NCI-H774 (cell line): ENCODE results near the gene MCC.
"Not testable (repeated sequence)": the region's sequence is repeated elsewhere in the genome, so short reads cannot be mapped to it uniquely, and the experiment has no call there.

ENCODE experiments used
- DNase-seq: peaks from one replicate; lab custom pipeline; 2025; lab: John Stamatoyannopoulos, UW

MCC gene

DNA sequence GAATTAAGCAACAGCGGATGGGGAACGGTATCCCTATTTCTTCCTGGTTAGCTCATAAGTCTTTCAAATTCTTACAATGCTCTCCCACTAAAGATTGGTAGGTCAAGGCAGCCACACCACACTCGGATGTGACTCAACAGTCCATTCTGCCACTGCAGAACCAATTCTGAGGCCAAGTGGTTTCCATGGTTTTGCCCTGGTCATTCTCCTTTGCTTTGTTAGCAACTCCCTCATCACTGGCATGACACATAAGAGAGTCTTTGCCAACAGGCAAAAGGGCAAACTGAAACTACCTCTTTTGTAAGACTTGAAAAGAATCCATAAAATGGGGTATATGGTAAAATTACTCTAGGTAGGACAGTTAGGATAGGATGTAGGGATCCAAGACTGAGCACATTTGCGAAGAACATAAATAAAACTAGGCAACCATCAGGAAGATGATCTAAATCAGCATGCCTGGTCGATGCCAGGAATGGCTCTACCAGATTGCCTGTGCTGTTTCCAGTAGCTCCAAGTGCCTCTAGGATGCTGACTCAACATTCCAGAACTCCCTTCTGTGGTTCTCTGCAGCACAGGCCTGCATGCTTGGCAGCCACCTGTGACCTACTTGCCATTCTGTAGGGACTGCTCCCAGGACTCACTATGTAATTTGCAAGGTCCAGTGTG lies 406.2 kb downstream of the MCC start:
- no peak for DNase-seq

DNA sequence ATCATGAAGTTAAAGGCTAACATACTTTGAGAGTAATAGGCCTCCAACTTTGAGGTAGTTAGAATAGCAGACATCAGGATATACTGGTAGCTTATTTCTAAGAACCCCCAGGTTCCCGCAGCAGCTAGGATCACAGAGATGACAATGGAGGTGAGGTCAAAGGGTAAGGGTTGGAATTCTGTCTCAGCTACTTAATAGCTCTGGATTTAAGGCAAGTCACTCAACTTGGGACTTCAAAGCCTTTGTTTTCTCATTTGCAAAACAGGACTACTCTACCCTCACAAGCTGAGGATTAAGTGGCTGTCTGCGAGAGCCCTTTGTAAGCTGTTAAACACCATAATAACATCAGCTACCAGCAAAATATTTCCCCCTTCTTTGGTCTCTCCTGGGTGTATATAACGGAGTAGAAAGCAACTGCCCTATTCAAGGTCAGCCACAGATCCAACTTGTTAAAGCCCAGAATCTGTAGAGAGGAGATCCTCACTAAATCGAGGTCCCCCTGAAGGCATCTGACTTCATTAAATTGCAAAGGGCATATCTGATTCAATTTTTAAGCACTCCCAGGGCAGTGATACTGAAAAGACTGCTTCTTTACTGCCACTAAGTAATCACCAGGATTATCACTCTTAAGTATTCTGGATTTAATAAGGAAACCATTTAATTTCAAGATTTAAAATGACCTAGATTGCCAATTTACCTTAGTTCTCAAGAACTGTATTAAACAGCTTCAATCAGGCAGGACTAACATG lies 407.0 kb downstream of the MCC start:
- DNase-seq = no peak

- not testable (repeated sequence) for DNase-seq
Observed at GRCh38 chr5:113076649-113077048, 411.6 kb downstream of the MCC start.

- no peak for DNase-seq
Observed at GRCh38 chr5:113075019-113075418, 413.2 kb downstream of the MCC start.

DNA sequence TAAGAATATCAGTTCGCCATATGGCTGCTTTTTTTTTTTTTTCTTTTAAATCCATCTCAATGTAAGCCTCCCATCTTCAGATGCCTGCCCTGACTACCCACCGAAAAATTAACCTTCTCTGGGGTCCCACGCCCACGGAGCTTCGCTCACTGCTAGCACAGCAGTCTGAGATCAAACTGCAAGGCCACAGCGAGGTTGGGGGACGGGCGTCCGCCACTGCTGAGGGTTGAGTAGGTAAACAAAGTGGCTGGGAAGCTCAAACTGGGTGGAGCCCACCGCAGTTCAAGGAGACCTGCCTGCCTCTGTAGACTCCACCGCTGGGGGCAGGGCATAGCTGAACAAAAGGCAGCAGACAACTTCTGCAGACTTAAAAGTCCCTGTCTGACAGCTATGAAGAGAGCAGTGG lies 414.6 kb downstream of the MCC start:
- DNase-seq = not testable (repeated sequence)

GRCh38 chr5:113071401-113071800 lies 416.9 kb downstream of the MCC start:
- no peak for DNase-seq

DNA sequence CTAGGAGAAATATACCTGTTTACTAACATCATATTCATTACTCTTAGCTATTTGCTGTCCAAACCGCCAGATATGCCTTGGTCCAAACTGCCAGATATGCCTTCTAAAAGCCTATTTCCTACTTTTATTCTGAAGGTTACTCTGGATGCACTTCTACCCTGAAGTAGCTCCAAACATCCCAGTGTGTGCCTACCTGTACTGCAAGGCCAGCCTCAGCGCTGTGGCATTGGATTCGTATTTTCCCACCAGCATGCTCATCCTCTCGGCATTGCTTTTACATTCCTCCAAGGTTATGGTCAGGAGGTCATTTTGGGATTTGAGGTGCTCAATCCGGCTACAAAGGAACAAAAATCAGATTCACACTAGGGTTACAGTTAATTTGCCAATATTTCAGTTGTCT lies 417.4 kb downstream of the MCC start:
- no peak for DNase-seq

DNA sequence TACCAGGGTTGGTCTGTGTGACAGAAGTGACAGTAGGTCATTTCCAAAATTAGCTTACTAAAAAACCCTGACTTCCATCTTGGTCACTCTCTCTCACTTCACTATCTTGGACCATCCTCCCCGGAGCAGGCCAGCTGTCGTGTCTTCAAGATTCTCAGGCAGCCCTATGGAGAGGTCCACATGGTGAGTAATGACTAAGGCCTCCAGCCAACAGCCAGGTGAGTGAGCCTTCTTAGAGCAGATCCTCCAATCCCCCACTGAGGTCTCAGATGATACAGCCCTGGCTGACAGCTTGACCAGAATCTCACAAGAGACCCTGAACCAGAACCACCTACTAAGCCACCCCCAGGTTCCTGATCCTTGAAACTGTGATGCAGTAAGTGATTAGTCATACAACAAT lies 419.7 kb downstream of the MCC start:
- DNase-seq = no peak

DNA sequence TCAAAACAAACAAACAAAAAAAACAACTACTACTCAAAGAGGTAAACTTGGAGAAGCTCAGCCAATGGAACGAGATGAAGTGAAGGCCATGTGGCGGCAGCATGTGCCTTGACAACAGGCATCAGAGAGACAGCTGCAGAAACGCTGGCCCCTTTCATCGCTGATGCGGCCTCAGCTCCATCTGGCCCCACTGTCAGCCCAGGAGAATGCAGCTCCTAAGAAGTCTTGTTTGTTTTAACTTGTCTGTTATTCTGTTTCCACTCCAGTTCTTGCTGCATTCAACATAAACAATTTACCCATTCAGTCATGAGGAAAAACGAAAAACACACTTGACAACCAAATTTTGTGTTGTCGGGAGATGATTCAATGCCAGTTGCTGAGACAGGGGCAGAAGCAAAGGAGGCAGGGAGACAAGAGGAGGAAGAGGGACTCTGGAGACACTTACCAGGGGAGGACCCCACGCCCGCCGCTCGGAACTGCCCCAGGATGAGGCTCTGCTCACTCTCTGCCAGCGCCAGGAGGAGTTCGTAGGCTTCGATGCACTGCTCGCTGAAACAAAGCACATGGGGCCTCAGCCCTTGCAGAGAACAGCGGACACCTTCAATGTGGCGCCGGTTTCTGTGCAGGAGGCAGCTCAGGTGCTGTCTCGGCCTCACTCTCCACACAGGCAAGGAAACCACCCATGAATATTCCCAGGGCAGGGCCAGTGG lies 420.5 kb downstream of the MCC start:
- DNase-seq = no peak

DNA sequence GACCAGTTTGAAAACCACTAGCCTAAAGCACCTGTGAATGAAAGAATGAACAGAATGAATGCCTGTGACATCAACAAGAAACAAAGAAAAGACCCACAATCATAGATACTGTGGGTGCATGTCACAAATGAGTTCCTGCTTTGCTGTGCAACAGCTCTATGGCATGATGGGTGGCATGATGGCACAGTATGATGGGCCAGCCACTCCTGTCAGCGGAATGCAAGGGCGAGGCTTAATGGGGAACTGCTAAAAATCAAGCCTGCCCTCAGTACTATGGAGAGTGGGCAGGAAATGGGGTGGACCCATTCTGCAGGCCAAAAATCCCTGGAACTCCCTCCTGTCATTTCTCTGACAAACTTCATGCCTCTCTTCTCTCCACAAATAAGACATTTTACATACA lies 422.6 kb downstream of the MCC start:
- no peak for DNase-seq

DNA sequence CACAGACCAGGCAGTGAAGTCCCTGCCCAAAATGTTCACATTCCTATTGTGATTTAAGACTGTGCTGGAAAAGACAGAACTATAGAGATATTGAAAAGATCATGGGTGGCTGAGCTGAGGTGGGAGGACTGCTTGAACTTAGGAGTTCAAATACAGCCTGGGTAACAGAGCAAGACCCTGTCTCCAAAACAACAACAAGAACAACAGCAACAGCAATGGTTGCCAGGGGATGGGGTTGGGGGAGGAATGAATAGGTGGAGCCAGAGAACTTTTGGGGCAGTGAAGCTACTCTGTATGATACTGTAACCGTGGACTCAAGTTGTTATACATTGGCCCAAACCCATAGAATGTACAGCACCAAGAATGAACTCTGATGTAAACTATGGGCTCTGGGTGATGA lies 423.4 kb downstream of the MCC start:
- no peak for DNase-seq

DNA sequence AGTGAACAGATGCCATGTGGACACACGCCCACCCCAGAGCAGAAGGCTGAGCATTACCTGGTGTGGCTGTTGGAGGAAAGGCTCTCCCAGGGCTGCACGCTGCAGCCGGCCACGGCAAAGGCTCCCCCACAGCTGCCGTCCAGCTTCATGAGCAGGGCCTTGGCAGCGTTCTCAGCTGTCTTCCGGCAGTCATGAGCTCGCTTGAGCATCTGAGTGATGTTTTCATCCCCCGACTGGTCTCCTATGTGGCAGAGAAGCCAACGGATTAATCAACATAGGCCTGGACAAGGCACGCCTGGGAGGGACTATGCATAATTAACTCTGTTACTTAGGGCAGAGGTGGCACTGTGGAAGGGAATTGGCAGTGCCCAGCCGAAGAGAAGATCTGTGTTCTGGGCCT lies 424.3 kb downstream of the MCC start:
- DNase-seq = no peak

DNA sequence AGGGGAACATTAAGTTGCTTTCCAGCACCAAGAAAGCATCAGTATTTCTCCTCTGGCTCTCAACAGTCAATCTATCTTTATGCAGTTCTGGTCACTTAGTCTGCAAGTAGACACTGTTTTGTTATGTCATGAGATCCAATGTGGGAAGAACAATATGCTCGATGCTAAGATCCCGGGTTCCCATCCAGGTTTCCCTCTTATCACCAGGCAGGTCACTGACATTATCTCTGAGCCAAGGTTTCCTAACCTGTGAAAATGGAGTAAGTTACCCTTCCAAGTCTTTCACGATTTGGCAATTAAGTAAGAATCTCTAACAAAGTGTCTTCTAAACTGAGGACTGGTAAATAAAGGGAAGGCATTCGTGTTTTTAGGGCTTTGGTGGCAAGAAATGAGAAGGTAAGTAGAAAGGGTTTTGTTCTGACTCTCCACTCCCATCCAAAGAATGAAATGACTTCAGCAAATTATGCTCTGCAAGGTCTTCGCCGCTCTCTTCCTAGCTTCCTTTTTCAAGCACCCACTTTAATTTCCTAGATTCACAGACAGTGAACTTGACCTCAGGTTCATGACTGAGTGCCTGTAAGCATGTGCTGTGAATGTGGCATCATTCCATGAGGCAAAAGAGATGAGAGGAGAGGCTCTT lies 425.3 kb downstream of the MCC start:
- no peak for DNase-seq

DNA sequence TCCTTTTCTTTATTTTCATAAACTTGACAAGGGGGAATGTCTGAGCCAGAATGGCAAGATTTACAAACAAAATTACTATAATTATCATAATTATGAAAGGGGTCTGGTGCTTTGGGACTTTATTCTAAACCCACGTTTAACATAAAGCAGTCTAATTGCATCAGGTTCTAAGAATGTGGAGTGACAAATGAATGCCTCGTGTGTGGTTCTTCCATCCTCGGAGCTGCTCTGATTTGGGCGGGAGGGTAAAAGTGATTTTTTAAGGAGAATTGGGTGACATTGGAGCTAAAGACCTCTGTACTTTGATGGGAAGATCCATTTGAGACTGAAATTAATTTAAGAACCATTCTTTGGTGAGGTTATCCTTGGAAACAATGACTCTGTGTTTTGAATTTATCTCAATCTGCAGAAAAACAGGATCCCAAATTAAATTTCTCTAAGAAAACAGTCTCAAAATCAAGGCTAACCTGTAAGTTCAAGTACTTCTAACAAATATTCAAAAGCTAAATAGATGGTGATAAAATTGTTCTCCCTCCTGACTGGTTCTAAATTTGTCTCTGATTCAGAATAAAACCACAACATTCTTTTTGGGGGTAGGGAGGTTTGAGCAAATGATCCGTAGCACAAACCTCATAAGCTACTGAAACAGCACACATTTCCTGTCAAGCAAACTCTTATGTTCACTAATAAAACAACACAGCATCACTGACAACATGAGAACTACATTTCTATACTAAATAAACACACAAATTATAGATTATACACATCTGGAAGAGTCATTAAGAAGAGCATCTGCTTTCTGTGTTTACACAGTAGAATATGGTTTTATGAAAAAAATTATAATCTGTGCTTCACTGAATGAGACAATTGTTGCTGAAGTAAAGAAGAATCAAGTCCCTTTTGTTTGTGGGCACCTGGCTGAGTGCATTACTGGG lies 426.1 kb downstream of the MCC start:
- no peak for DNase-seq

DNA sequence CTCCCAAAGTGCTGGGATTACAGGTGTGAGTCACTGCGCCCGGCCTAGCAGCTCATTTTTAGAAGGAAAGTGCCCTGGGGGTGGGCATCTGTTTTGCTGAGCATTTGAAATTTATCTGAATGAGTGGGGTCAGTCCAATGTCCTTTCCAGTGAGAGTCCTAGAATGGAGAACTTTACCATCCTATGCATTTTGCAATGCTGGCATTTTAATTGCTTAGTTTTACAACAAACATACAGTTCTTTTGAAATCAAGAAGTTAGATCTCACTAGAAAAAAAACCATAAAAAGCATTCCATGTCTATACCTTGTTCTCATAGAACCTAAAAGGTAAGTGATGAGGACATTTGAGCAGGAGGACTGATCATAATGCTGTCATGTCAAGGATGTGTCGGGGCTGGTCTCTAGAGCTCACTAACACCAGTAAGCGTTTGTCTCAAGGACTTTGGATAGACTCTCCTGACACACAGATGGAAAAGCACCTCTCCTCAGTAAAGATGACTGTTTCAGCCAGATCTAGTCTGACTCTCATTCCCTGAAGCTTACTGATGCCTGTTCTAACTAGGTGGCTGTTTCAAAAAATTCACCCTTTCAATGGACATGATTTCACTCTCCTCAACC lies 427.7 kb downstream of the MCC start:
- no peak for DNase-seq

DNA sequence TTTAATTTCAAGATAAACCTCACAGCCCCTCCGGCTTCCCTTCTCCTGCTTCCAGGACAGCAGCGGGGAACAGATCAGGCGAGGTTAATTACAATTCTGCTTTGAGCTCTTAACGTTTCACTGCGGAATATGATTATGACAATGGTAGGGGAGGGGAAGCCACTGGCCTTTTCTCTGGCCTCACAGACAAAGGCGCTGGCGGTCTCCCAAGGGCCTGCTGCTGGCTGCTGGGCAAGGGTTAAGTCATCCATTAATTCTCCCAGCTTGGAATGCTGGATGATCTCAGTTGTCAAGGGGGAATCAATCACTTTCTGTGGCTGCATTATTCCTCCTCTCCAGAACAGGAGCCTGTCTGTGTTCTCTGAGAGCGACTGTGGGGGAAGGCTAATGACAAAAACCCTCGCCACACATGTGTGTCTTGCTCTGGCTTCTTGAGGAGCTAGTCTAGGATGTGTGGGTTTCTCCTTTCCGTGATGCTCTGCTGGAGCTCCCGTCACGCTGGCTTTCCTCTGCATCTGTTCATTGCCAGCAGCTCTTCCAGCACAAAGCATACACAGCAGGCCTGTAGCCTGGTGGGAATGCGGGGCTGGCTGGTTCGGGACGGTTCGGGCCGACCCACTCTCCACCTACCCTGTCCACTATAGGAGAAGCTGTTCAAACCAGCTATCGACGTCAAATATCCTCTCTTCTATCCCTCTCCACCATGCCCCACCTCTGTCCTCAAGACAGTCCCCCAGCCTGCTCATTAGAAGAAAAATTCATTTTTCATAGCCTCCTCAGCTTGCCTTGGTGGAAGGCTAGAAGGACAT lies 428.8 kb downstream of the MCC start:
- DNase-seq = no peak

DNA sequence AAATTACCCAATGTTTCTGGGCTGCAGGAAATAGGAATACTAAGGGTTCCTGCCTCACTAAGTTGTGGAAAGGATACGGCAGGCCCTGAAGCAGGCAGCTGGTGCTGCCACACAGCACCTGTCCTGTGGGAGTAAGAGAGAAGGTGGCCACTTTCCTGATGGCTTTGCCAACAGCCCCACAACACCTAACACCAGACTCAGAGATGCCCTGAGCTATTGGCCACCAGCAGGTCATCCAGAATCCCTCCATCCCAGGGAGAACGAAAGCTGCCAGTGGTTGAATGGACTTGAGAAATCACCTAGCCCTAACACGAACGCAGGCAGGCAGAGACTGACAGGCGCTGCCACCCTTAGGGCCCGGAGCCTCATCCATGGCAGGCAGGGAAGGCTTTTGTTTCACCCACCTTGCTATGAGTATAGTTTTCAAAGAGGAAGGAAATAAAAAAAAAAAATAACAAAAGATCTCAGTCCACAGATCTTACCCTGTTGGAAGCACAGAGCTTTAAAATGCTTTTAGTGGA lies 429.5 kb downstream of the MCC start:
- no peak for DNase-seq

DNA sequence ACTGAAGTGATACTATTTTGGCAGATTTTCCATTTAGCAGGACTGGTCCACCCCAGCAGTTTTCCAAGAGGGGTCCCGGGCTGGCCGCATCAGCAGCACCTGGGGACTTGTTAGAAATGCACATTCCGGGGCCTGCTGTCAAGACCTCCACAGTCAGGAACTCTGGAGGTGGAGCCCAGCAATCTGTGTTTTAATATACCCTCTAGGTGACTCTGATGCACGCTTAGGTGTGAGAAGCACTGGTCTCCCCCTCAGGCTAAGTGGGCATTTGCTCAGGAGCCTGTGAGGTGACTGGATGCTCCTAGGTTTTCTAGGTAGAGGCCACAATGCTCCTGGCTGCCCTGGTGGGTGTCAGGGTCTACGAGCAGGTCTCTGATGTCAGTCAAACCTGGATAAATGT lies 430.0 kb downstream of the MCC start:
- DNase-seq = no peak

DNA sequence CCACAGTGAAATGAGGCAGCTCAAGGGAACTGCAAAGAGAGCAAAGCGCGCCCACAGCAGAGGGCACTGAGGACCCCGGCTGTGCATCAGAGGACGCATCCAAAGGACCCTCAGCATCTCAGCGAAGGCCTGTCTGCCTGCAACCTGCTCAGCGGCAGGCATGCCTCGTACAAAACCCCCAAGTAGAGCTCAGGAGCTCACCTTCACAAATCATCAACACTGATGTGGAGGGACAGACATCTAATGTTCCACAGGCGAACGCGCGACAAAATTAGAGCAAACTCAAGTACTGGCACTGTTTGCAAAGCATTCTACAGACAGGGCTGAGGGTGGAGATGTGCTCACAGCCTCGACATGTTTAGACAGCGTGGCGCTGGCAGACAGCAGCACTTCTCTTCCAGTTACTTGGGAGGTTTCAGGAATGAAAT lies 430.7 kb downstream of the MCC start:
- no peak for DNase-seq

- DNase-seq = no peak
Observed at GRCh38 chr5:113056988-113057387, 431.3 kb downstream of the MCC start.
